Esophagus muscularis mucosa (tissue), 4 donors: ENCODE data around the gene ACR. TPM values are rescaled to one million over a fixed set of nuclear protein-coding genes. Genes with fewer than 3 reads are reported as not detected.

Experiments used
- DNase-seq: peaks from one replicate; pipeline ENCODE4 v3.0.0-alpha.2; 2017; ENCODE audit errors: extremely low spot score
- H3K27ac ChIP-seq, 4 donors: fragments of 200-600 bp; sonication (generic); replicated peaks in 1 of 4; 1 replicate in 3 of 4; 2 replicates in 1 of 4; pipeline ENCODE4 v1.5.1; 2016 to 2019; ENCODE audit warnings: mild to moderate bottlenecking in 1 of 4
- H3K27me3 ChIP-seq, 4 donors: fragments of 200-600 bp; sonication (generic); one replicate each; pipeline versions ENCODE4 v1.5.1 to v1.6.0; 2016 to 2019
- H3K36me3 ChIP-seq, 4 donors: fragments of 200-600 bp; sonication (generic); one replicate each; pipeline ENCODE4 v1.5.1; 2016 to 2019
- H3K4me1 ChIP-seq, 4 donors: fragments of 200-600 bp; sonication (generic); one replicate each; pipeline ENCODE4 v1.5.1; 2016 to 2019
- H3K4me3 ChIP-seq, 4 donors: fragments of 200-600 bp; sonication (generic); 1 replicate in 2 of 4; 2 replicates in 2 of 4; pipeline ENCODE4 v1.5.1; 2016 to 2019; ENCODE audit warnings: mild to moderate bottlenecking in 4 of 4, moderate library complexity in 1 of 4
- H3K9me3 ChIP-seq, 4 donors: fragments of 200-600 bp; sonication (generic); 1 replicate in 3 of 4; 2 replicates in 1 of 4; pipeline ENCODE4 v1.5.1; 2016 to 2019
- CTCF ChIP-seq, 3 experiments: fragments of 200-600 bp in 2 of 3; fragments of 450-650 bp in 1 of 3; sonication (generic) in 2 of 3; IDR thresholded peaks; one replicate each; pipeline ENCODE4 v1.5.1; 2017 to 2019; ENCODE audit warnings: antibody characterized with exemption in 3 of 3, mild to moderate bottlenecking in 2 of 3, moderate library complexity in 1 of 3
- EP300 ChIP-seq: sonication (generic); formaldehyde crosslinking; IDR thresholded peaks from one replicate; pipeline ENCODE4 v1.6.1; 2017; ENCODE audit warnings: antibody characterized with exemption
- POLR2A ChIP-seq: fragments of 450-650 bp; IDR thresholded peaks from one replicate; pipeline ENCODE4 v1.6.1; 2017; ENCODE audit warnings: antibody characterized with exemption, moderate library complexity, mild to moderate bottlenecking, low read depth
- POLR2AphosphoS5 ChIP-seq, 2 donors: sonication (generic); formaldehyde crosslinking; IDR thresholded peaks; one replicate each; pipeline ENCODE4 v1.6.1; 2017; ENCODE audit warnings: antibody characterized with exemption in 2 of 2
- WGBS: methylation state at CpG from one replicate; pipeline ENCODE4 v1.1.5; 2018; 5-methylcytosine and 5-hydroxymethylcytosine counted together
- intact Hi-C: fragments of 100-400 bp; cut with DNase I; formaldehyde crosslinking; loops from one replicate; pipeline ENCODE4 v1.15.1; 2023
- total RNA-seq, 4 donors: library from RNA; depleted of rRNA; stranded (reverse); fragments of >200 nt; gene quantifications; one replicate each; pipeline versions ENCODE4 v1.1.0 to v1.2.1, GENCODE V29; 2016

ACR gene
- total RNA-seq, 4 donors from 2014 or later = 0.42 to 0.46 TPM; not detected in 2

DNA sequence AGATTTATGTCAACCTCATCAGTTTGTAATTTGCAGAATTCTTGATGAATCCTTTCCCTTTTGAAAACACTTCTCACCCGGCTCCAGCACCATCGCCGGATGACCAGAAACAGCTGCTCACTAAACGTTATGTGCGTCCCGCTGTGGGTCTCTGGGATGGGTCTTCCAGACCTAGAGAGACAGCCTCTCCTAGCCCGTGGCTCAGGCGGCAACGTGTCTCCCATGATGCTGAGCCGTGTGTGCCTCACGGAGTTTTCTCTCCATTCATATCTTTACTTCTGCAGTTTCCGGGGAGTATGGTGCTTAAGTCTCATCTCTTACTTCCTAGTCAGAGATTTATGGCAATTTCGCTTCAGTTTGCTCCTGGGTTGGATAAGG is 25.0 kb upstream of the ACR start:
- no peak for DNase-seq
- Histone ChIP-seq H3K36me3 (peaks cover 0 to 72% (median 30%) of the 10 kb centered on the region in 4 donors), H3K27me3 (no peaks in the 10 kb centered on the region), H3K4me3 (no peak overlapping the region), H3K9me3 (no peaks in the 10 kb centered on the region), H3K4me1 (peaks cover 9 to 32% (median 25%) of the 10 kb centered on the region in 4 donors), H3K27ac (peak overlapping the region in 2 of 4 donors; percentile 21 to 23)
- intact Hi-C loops = no loop called here
- no peak for TF ChIP-seq CTCF (IDR thresholded peaks at IDR 0.05)
- no peak for TF ChIP-seq POLR2A
- no peak for TF ChIP-seq POLR2AphosphoS5 (IDR thresholded peaks at IDR 0.05)
- no peak for TF ChIP-seq EP300
- 79% methylated on average over 13 of the region's 13 CpGs for WGBS

DNA sequence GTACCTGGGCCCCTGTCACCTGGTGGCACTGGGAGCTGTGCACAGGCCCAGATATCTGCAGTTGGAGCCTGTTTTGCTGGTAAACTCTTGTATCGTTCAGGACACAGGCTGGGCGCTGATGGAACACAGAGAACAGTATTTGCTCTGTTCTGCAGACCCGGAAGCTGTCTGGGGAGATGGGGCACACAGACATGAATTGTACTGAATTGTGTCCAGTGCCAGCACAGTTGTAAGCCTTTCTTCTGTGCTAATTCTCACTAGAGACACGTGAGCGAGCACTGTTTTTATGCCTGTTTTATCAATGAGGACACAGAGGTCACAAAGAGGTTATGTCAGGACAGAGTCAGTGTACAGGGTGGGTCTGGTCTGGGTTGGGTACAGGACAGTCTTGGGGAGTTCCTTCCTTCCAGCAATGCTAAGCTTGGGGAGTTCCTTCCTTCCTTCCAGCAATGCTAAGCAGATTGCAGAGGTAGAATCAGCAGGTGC is 24.4 kb upstream of the ACR start:
- no peak for DNase-seq
- H3K36me3 ChIP-seq = peaks cover 0 to 73% (median 31%) of the 10 kb centered on the region in 4 donors
- no peaks in the 10 kb centered on the region for H3K9me3 ChIP-seq
- TF ChIP-seq CTCF (IDR thresholded peaks at IDR 0.05) (no peak), EP300 (peak; percentile 69), POLR2A (no peak), POLR2AphosphoS5 (IDR thresholded peaks at IDR 0.05) (peak; percentile 66 to 71)
- peaks cover 0 to 5% (median 0%) of the 10 kb centered on the region in 4 donors for H3K27me3 ChIP-seq
- H3K27ac ChIP-seq = peak overlapping the region in 2 of 4 donors; percentile 23 to 65
- 88% methylated on average over 5 of the region's 5 CpGs for WGBS
- intact Hi-C loops = no loop called here
- H3K4me3 ChIP-seq = no peak overlapping the region
- H3K4me1 ChIP-seq = peaks cover 9 to 32% (median 25%) of the 10 kb centered on the region in 4 donors

DNA sequence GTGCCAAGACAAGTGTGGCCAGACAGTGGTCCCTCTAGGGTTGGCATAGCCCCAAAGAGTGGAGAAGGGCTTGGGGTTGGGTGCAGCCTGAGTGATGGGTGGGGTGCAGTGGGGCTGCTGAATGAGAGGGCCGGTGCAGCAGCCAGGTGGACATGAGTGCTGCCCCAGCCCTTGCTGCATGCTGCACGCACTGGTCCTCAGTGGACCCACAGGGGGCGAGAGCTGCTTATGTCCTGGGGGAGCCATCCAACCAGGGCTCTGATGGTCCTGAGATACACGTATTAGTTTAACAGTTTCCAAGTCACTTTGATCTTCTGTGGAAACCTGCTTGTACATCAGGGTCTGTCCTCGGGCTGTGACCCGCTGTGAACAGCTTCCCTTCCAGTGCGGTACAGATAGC is 23.9 kb upstream of the ACR start:
- intact Hi-C loops = no loop called here
- H3K4me1 ChIP-seq = peaks cover 9 to 32% (median 25%) of the 10 kb centered on the region in 4 donors
- TF ChIP-seq POLR2AphosphoS5 (IDR thresholded peaks at IDR 0.05) (no peak), EP300 (no peak), POLR2A (no peak), CTCF (IDR thresholded peaks at IDR 0.05) (no peak)
- H3K9me3 ChIP-seq = no peaks in the 10 kb centered on the region
- 78% methylated on average over 7 of the region's 7 CpGs for WGBS
- no peak for DNase-seq
- no peak overlapping the region for H3K4me3 ChIP-seq
- H3K36me3 ChIP-seq = peaks cover 0 to 73% (median 28%) of the 10 kb centered on the region in 4 donors
- H3K27me3 ChIP-seq = peaks cover 0 to 10% (median 0%) of the 10 kb centered on the region in 4 donors
- H3K27ac ChIP-seq = peak overlapping the region in 2 of 4 donors; percentile 35 to 65

- WGBS = 85% methylated on average over 4 of the region's 22 CpGs
- Histone ChIP-seq H3K9me3 (no peaks in the 10 kb centered on the region), H3K4me1 (peaks cover 9 to 32% (median 25%) of the 10 kb centered on the region in 4 donors), H3K27me3 (peaks cover 0 to 16% (median 0%) of the 10 kb centered on the region in 4 donors), H3K4me3 (no peak overlapping the region), H3K36me3 (peaks cover 0 to 73% (median 25%) of the 10 kb centered on the region in 4 donors), H3K27ac (peak overlapping the region in 3 of 4 donors; percentile 20 to 65 (median 35))
- DNase-seq = no peak
- TF ChIP-seq CTCF (IDR thresholded peaks at IDR 0.05) = no peak
- no peak for TF ChIP-seq EP300
- no peak for TF ChIP-seq POLR2A
- intact Hi-C loops = no loop called here
Measured at GRCh38 chr22:50714631-50715179, 23.3 kb upstream of the ACR start.
